D341Med (cell line): ENCODE results near the gene ERI2.
"Not testable (repeated sequence)": the region's sequence is repeated elsewhere in the genome, so short reads cannot be mapped to it uniquely, and the experiment has no call there.

Source experiments
- DNase-seq: peaks from one replicate; pipeline ENCODE4 v3.0.0; 2012; ENCODE audit warnings: low spot score

ERI2 gene

GRCh38 chr16:20763461-20764232 is 42.6 kb downstream of the ERI2 start, which contains the start of gene ACSM3:
Gene ACSM3 (plus strand): TSS chr16:20764014. CDS start chr16:20770035, 6,021 bp downstream.
- DNase-seq: no peak

- no peak for DNase-seq
These were observed 43.7 kb downstream of the ERI2 start for GRCh38 chr16:20762404-20763123.

GRCh38 chr16:20761175-20761574 is 45.1 kb downstream of the ERI2 start:
- no peak for DNase-seq

- no peak for DNase-seq
These were observed 45.9 kb downstream of the ERI2 start for GRCh38 chr16:20760346-20760745.

GRCh38 chr16:20755799-20756198 is 50.5 kb downstream of the ERI2 start:
- not testable (repeated sequence) for DNase-seq

GRCh38 chr16:20755238-20755637 is 51.0 kb downstream of the ERI2 start:
- no peak for DNase-seq

- no peak for DNase-seq
These were observed 52.5 kb downstream of the ERI2 start for GRCh38 chr16:20753727-20754126.

GRCh38 chr16:20750558-20750957 is 55.7 kb downstream of the ERI2 start:
- no peak for DNase-seq

- no peak for DNase-seq
These were observed 56.8 kb downstream of the ERI2 start for GRCh38 chr16:20749474-20749873.

GRCh38 chr16:20747030-20747816 is 59.0 kb downstream of the ERI2 start:
- no peak for DNase-seq

- DNase-seq: no peak
These were observed 59.8 kb downstream of the ERI2 start for GRCh38 chr16:20746461-20746860.
